SKM-1 (cell line): ENCODE data around the gene SSUH2.
"Not testable (repeated sequence)": the region's sequence is repeated elsewhere in the genome, so short reads cannot be mapped to it uniquely, and the experiment has no call there.

Source experiments
- DNase-seq: peaks from one replicate; lab custom pipeline; 2025; ENCODE audit not compliant: unreplicated experiment; lab: John Stamatoyannopoulos, UW

Gene SSUH2

GRCh38 chr3:8589880-8590556 lies 54.6 kb downstream of the SSUH2 start:
- no peak for DNase-seq

DNA sequence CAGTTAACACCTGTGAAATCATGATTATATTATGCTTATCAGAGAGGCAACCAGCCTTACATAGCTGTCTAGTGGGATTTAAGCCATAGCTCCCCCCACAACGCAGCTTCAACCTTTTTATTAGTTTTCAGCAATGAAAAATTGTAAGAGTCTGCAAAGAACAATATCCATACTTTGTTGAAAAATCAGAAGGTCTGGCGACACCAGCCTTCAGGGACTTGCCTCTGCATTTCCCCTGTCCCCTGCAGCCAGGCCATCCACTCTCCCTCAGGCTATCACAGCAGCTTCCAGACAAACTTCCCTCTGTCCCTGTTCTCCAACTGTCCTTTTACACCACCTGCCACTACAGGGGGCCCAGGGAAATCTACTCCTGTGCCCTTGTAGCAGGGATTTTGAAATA lies 59.9 kb downstream of the SSUH2 start:
- DNase-seq = no peak

DNA sequence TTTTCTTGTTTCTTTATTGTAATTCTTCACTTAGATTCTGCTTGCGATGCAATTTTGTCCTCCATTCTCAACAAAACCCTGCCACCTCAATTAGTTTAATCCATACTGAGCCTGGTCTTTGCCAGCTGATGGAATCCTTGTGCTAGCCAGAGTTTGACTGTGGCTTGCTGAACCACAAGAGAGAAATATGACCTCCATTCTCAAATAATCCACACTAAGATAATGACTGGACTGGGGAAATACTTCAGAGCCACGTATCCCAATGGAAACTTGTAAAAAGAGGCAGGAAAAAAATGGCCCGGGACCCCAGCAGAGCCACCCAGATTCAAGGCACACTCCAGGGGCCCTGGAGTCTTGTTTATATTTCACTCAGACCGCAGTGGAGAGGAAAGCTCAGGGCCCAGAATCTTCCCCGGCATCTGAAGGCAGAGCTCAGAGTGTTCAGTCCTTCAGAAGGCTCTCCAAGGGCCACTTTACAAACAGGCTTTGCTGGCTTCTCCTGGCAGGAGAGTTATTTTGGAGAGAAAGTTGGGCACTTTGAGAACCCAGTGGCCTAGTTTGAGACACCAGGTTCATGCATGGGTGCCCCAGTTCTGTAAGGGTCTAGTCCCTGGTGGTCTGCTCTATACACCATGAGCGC lies 62.7 kb downstream of the SSUH2 start:
- no peak for DNase-seq

DNA sequence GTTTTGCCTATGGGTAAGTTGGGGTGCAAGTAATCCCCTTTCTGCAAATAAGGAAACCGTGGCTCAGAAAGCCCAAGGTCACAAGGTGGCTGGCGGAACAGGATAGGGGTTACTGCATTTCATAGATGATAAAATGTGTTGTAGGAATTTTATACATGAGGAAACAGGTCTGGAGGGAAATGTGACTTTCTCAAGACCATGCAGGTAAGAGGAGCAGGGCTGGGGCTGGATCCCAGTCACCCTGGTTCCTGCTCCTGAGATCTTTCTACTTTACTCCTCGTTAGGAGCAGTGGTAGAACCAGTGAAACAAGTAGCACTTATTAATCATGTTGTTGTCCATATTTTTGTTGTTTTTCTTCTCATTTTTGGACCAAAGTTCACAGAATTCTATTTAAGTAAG lies 63.2 kb downstream of the SSUH2 start:
- no peak for DNase-seq

GRCh38 chr3:8580434-8580833 lies 64.2 kb downstream of the SSUH2 start:
- DNase-seq = not testable (repeated sequence)

GRCh38 chr3:8579943-8580342 lies 64.7 kb downstream of the SSUH2 start:
- DNase-seq = no peak

DNA sequence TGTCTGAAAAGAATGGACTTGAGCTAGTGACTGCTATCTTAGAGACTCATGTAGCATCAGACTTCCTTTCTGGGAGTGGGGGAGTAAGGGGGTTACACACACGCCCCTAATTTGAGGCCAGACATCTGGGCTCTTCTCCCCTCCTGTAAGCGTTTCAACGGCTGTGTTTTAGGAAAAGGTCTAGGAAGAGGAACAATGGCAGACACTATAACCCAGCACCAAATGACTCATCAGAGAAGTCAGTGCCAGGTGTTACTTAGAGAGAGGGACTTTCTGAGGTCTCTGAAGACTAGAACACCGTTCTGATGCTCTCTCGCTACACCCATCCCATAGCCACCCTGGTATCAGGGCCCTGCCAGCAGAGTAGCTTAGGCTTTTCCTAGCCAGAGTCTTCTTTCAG lies 65.5 kb downstream of the SSUH2 start:
- no peak for DNase-seq

GRCh38 chr3:8578282-8578681 lies 66.3 kb downstream of the SSUH2 start:
- no peak for DNase-seq

DNA sequence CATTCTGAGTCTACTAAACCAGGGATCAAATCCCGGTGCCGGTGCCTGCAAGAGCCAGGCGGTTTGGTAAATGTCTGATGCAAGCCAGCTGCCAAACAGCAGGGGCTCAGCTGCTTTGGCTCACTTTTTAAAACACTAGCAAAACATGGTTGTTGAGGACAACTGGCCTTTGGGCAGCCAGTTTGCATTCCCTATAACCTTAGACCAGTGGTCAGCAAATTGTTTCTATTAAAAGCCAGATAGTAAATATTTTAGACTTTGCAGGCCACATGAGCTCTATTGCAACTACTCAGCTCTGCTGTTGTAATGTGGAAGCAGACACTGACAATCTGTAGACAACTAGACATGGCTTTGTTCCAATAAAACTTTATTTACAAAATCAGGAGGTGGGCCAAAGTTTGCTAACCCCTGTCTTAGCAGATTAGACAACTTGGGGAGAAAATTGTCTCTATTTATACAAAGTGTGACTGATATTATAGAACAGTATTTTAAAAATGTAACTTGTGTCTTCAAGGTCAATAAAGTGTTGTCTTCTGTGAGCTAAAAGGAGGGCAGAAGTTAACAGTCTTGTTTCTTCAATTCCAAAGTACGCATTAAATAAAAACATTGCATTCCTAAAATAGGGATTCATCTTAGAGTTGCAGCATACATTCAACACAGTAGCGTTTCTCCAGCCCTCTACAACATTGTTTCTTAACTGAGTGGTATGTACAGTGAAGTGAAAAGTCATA lies 67.6 kb downstream of the SSUH2 start:
- DNase-seq = no peak

- DNase-seq = no peak
Observed at GRCh38 chr3:8576436-8576835, 68.2 kb downstream of the SSUH2 start.

- DNase-seq = no peak
Observed at GRCh38 chr3:8575364-8576104, 69.1 kb downstream of the SSUH2 start.

- no peak for DNase-seq
Observed at GRCh38 chr3:8574670-8575322, 69.8 kb downstream of the SSUH2 start.

GRCh38 chr3:8574040-8574669 lies 70.4 kb downstream of the SSUH2 start:
- no peak for DNase-seq

- DNase-seq = no peak
Observed at GRCh38 chr3:8573342-8573926, 71.2 kb downstream of the SSUH2 start.

- DNase-seq = peak; percentile 25
Observed at GRCh38 chr3:8571256-8571655, 73.3 kb downstream of the SSUH2 start.
